Keratinocyte (primary cell): ENCODE measurements around the gene SMIM23. TPM values are rescaled to one million over a fixed set of nuclear protein-coding genes. Genes with fewer than 3 reads are reported as not detected.

Experiments
- DNase-seq: peaks from one replicate; pipeline ENCODE4 v3.0.0-alpha.2; 2011; ENCODE audit warnings: low read depth, missing footprints, low spot score
- FAIRE-seq: peaks from 2 replicates; lab custom pipeline; 2011; peaks lifted over from hg19 to GRCh38; lab: Jason Lieb, UNC
- H2AFZ ChIP-seq: 2 replicates; pipeline ENCODE4 v1.6.0; 2012; ENCODE audit warnings: low read length, control low read depth, inconsistent platforms; ENCODE audit not compliant: control insufficient read depth
- H3K27ac ChIP-seq: 2 replicates; pipeline ENCODE4 v1.5.1; 2011; ENCODE audit warnings: low read length; ENCODE audit not compliant: control insufficient read depth, insufficient read depth
- H3K27me3 ChIP-seq: 3 replicates; pipeline ENCODE4 v1.6.0; 2011; ENCODE audit warnings: low read length; ENCODE audit not compliant: control insufficient read depth, insufficient read depth; ENCODE audit errors: extremely low read depth
- H3K36me3 ChIP-seq, 2 experiments: 2 replicates in 1 of 2; 3 replicates in 1 of 2; pipeline ENCODE4 v1.5.1; 2011; ENCODE audit warnings: low read length in 2 of 2, mild to moderate bottlenecking in 1 of 2; ENCODE audit not compliant: control insufficient read depth in 2 of 2, insufficient read depth in 2 of 2; ENCODE audit errors: extremely low read depth in 1 of 2
- H3K4me1 ChIP-seq: 3 replicates; pipeline ENCODE4 v1.5.1; 2011; ENCODE audit warnings: low read length; ENCODE audit not compliant: control insufficient read depth, insufficient read depth; ENCODE audit errors: extremely low read depth
- H3K4me2 ChIP-seq: 3 replicates; pipeline ENCODE4 v1.6.0; 2011; ENCODE audit warnings: low read depth, low read length; ENCODE audit not compliant: control insufficient read depth, insufficient read depth; ENCODE audit errors: extremely low read depth
- H3K4me3 ChIP-seq, 3 experiments: fragments of 200-600 bp in 1 of 3; sonication (generic) in 1 of 3; 2 replicates in 2 of 3; 3 replicates in 1 of 3; pipeline ENCODE4 v1.5.1; 2011 to 2016; ENCODE audit warnings: low read length in 3 of 3, mild to moderate bottlenecking in 3 of 3, control low read depth in 2 of 3, inconsistent platforms in 1 of 3, low read depth in 1 of 3, mixed read lengths in 1 of 3, mixed run types in 1 of 3, moderate library complexity in 1 of 3; ENCODE audit not compliant: control insufficient read depth in 2 of 3, insufficient read depth in 2 of 3; ENCODE audit errors: extremely low read depth in 1 of 3
- H3K79me2 ChIP-seq: 2 replicates; pipeline ENCODE4 v1.6.0; 2012; ENCODE audit warnings: low read length; ENCODE audit not compliant: control insufficient read depth, insufficient read depth
- H3K9ac ChIP-seq: 3 replicates; pipeline ENCODE4 v1.6.0; 2011; ENCODE audit warnings: low read length; ENCODE audit not compliant: control insufficient read depth, insufficient read depth; ENCODE audit errors: extremely low read depth
- H3K9me1 ChIP-seq: 3 replicates; pipeline ENCODE4 v1.6.0; 2011; ENCODE audit warnings: low read length; ENCODE audit not compliant: control insufficient read depth, insufficient read depth; ENCODE audit errors: extremely low read depth
- H3K9me3 ChIP-seq: 2 replicates; pipeline ENCODE4 v1.5.1; 2012; ENCODE audit warnings: low read depth, low read length; ENCODE audit not compliant: control insufficient read depth
- H4K20me1 ChIP-seq: 3 replicates; pipeline ENCODE4 v1.6.0; 2011; ENCODE audit warnings: low read length; ENCODE audit not compliant: control insufficient read depth, insufficient read depth; ENCODE audit errors: extremely low read depth
- CTCF ChIP-seq, 3 experiments: IDR thresholded peaks in 1 of 3; conservative IDR thresholded peaks in 1 of 3; optimal IDR thresholded peaks in 1 of 3; 2 replicates in 2 of 3; 3 replicates in 1 of 3; pipeline versions ENCODE3 to v1.5.1; 2011; ENCODE audit warnings: low read length in 3 of 3, mild to moderate bottlenecking in 3 of 3, moderate library complexity in 2 of 3, control low read depth in 1 of 3, inconsistent platforms in 1 of 3; ENCODE audit not compliant: insufficient read depth in 2 of 3; ENCODE audit errors: extremely low read depth in 1 of 3
- EZH2 ChIP-seq: IDR thresholded peaks from one replicate; pipeline ENCODE4 v1.6.1; 2012; ENCODE audit warnings: inconsistent platforms, mild to moderate bottlenecking, low read length, moderate library complexity
- dilution Hi-C: fragments of 300-500 bp; cut with MboI; formaldehyde crosslinking; loops from one replicate; pipeline ENCODE4 v1.7.0; 2020; ENCODE audit warnings: low sequenced_read_pairs; ENCODE audit not compliant: extremely low pct_ligation_motif_present
- polyA plus RNA-seq, 5 experiments: library from polyadenylated mRNA; depleted of rRNA in 3 of 5; stranded (reverse) in 3 of 5; stranded (forward) in 1 of 5; unstranded in 1 of 5; fragments of >200 nt; gene quantifications; 1 replicate in 1 of 5; 2 replicates in 3 of 5; 3 replicates in 1 of 5; pipeline versions ENCODE4 v1.2.1 to v1.2.3, GENCODE V29; 2011 to 2012; ENCODE audit warnings: missing spikeins in 2 of 5, low read depth in 1 of 5, low replicate concordance in 1 of 5

SMIM23 gene
- polyA plus RNA-seq, 1 donor (not counting 4 experiments of a cell fraction or from before 2014, with no cell fraction given) = not detected

- no peak overlapping the region for H3K4me3 ChIP-seq
- no peaks in the 10 kb centered on the region for H3K4me1 ChIP-seq
- no peak for FAIRE-seq
- H3K36me3 ChIP-seq = no peaks in the 10 kb centered on the region
- no peak overlapping the region for H3K27ac ChIP-seq
- no peak for DNase-seq
- TF ChIP-seq CTCF (optimal IDR thresholded peaks at IDR 0.05 in 1 of 3, IDR thresholded peaks at IDR 0.05 in 1 of 3, conservative IDR thresholded peaks at IDR 0.05 in 1 of 3; ENCODE audit: extremely low read depth in 1 of 3, insufficient read depth in 2 of 3, low read length in 3 of 3) (no peak), EZH2 (no peak)
- H3K79me2 ChIP-seq = no peaks in the 10 kb centered on the region
- H3K9me1 ChIP-seq = no peaks in the 10 kb centered on the region
- no peak overlapping the region for H2AFZ ChIP-seq
- H4K20me1 ChIP-seq = no peaks in the 10 kb centered on the region
- no peaks in the 10 kb centered on the region for H3K9me3 ChIP-seq
- H3K9ac ChIP-seq = no peak overlapping the region
- dilution Hi-C loops = no loop called here
- no peak overlapping the region for H3K4me2 ChIP-seq
- H3K27me3 ChIP-seq = peaks cover 5% of the 10 kb centered on the region
These were observed 47.1 kb upstream of the SMIM23 start for GRCh38 chr5:171738501-171738900.

GRCh38 chr5:171739271-171739670, 46.3 kb upstream of the SMIM23 start:
- H3K27me3 ChIP-seq = peaks cover 5% of the 10 kb centered on the region
- no peaks in the 10 kb centered on the region for H3K4me1 ChIP-seq
- no peaks in the 10 kb centered on the region for H4K20me1 ChIP-seq
- dilution Hi-C loops = no loop called here
- TF ChIP-seq EZH2 = no peak
- TF ChIP-seq CTCF (optimal IDR thresholded peaks at IDR 0.05 in 1 of 3, IDR thresholded peaks at IDR 0.05 in 1 of 3, conservative IDR thresholded peaks at IDR 0.05 in 1 of 3; ENCODE audit: extremely low read depth in 1 of 3, insufficient read depth in 2 of 3, low read length in 3 of 3) = no peak
- DNase-seq (no peak), FAIRE-seq (no peak)
- H2AFZ ChIP-seq = no peak overlapping the region
- no peak overlapping the region for H3K4me3 ChIP-seq
- no peaks in the 10 kb centered on the region for H3K79me2 ChIP-seq
- no peak overlapping the region for H3K4me2 ChIP-seq
- H3K36me3 ChIP-seq = no peaks in the 10 kb centered on the region
- H3K27ac ChIP-seq = no peak overlapping the region
- H3K9ac ChIP-seq = no peak overlapping the region
- H3K9me1 ChIP-seq = no peaks in the 10 kb centered on the region
- no peaks in the 10 kb centered on the region for H3K9me3 ChIP-seq
